PC-9 (cell line): ENCODE results near the gene BTG4. TPM values are rescaled to one million over a fixed set of nuclear protein-coding genes. Genes with fewer than 3 reads are reported as not detected.

Experiments
- BruUV-seq: library from RNA; stranded (reverse); fragments of 400-500 nt; replicated peaks from 2 replicates; lab custom pipeline; 2021; lab: Mats Ljungman, UMichigan
- CTCF ChIA-PET: fragments of 300-600 bp; sonication (Branson Sonifier 250); formaldehyde crosslinking; loops from one replicate; lab custom pipeline; 2022; ENCODE audit warnings: antibody characterized with exemption; lab: Charles Lee
- POLR2A ChIA-PET: fragments of 300-600 bp; sonication (Branson Sonifier 250); formaldehyde crosslinking; loops from one replicate; lab custom pipeline; 2022; ENCODE audit warnings: antibody characterized with exemption; ENCODE audit not compliant: unreplicated experiment; lab: Charles Lee
- DNase-seq, 2 experiments: peaks; one replicate each; pipeline versions ENCODE4 v3.0.0 to v3.0.0-alpha.2; 2015 to 2022; ENCODE audit warnings: mixed read lengths in 1 of 2
- H2AFZ ChIP-seq: fragments of 200-600 bp; sonication (generic); 2 replicates; pipeline ENCODE4 v1.8.1; 2017; ENCODE audit warnings: antibody characterized with exemption
- H3F3A ChIP-seq: fragments of 200-600 bp; sonication (generic); 2 replicates; pipeline ENCODE4 v1.8.1; 2017; ENCODE audit warnings: antibody characterized with exemption, mild to moderate bottlenecking, low read depth; ENCODE audit not compliant: insufficient read depth
- H3K27ac ChIP-seq: fragments of 200-600 bp; sonication (generic); 2 replicates; pipeline ENCODE4 v1.6.1; 2016; ENCODE audit warnings: mixed run types
- H3K27me3 ChIP-seq: fragments of 200-600 bp; sonication (generic); 2 replicates; pipeline ENCODE4 v1.6.1; 2016; ENCODE audit warnings: low read depth, mixed run types; ENCODE audit not compliant: insufficient read depth
- H3K36me3 ChIP-seq: fragments of 200-600 bp; sonication (generic); 2 replicates; pipeline ENCODE4 v1.6.1; 2016; ENCODE audit warnings: low read depth, mixed run types
- H3K4me1 ChIP-seq: fragments of 200-600 bp; sonication (generic); replicated peaks from 2 replicates; pipeline ENCODE4 v1.6.1; 2016; ENCODE audit warnings: mixed run types; ENCODE audit not compliant: insufficient read depth
- H3K4me2 ChIP-seq: fragments of 200-600 bp; sonication (generic); 2 replicates; pipeline ENCODE4 v1.6.1; 2017; ENCODE audit warnings: mixed run types
- H3K4me3 ChIP-seq: fragments of 200-600 bp; sonication (generic); 2 replicates; pipeline ENCODE4 v1.6.1; 2016; ENCODE audit warnings: mixed run types
- H3K79me2 ChIP-seq: fragments of 200-600 bp; sonication (generic); 2 replicates; pipeline ENCODE4 v1.6.1; 2017; ENCODE audit warnings: low read depth, mixed run types
- H3K9me2 ChIP-seq: fragments of 200-600 bp; sonication (generic); 2 replicates; pipeline ENCODE4 v1.8.1; 2017; ENCODE audit warnings: mild to moderate bottlenecking; ENCODE audit not compliant: insufficient read depth
- H3K9me3 ChIP-seq: fragments of 200-600 bp; sonication (generic); 2 replicates; pipeline ENCODE4 v1.8.1; 2016; ENCODE audit warnings: low read depth; ENCODE audit not compliant: insufficient read depth
- H4K20me1 ChIP-seq: fragments of 200-600 bp; sonication (generic); 2 replicates; pipeline ENCODE4 v1.8.1; 2017; ENCODE audit not compliant: insufficient read depth
- CTCF ChIP-seq: fragments of 200-600 bp; sonication (generic); conservative IDR thresholded peaks from 2 replicates; pipeline ENCODE4 v1.6.1; 2017; ENCODE audit warnings: mixed run types, antibody characterized with exemption, mild to moderate bottlenecking, moderate library complexity
- EZH2 ChIP-seq: fragments of 200-600 bp; sonication (generic); IDR thresholded peaks from 2 replicates; pipeline ENCODE4 v1.8.0; 2017; ENCODE audit warnings: antibody characterized with exemption, low read depth
- intact Hi-C: fragments of 100-400 bp; cut with micrococcal nuclease; formaldehyde crosslinking; loops from one replicate; pipeline ENCODE4 v1.10.0; 2022; ENCODE audit not compliant: unreplicated experiment
- total RNA-seq: library from RNA; stranded (reverse); gene quantifications from 2 replicates; pipeline ENCODE4 v1.2.3, GENCODE V29; 2021

Gene BTG4
- total RNA-seq, 1 experiment from 2014 or later: not detected

- intact Hi-C loops: no loop called here
- no peaks in the 10 kb centered on the region for H3K36me3 ChIP-seq
- H3K79me2 ChIP-seq: no peaks in the 10 kb centered on the region
- H3K9me2 ChIP-seq: no peaks in the 10 kb centered on the region
- no peaks in the 10 kb centered on the region for H4K20me1 ChIP-seq
- no peak overlapping the region for H3K4me2 ChIP-seq
- no peaks in the 10 kb centered on the region; the same call in 1 of the 2 replicates for H3F3A ChIP-seq
- no peak for DNase-seq
- no peaks in the 10 kb centered on the region for H3K4me1 ChIP-seq
- H3K27ac ChIP-seq: no peak overlapping the region
- TF ChIP-seq EZH2: no peak
- no peak for TF ChIP-seq CTCF
- no peak overlapping the region for H2AFZ ChIP-seq
- CTCF ChIA-PET: no interaction called here
- no peak overlapping the region for H3K4me3 ChIP-seq
- BruUV-seq: no TSS peak
- POLR2A ChIA-PET: no interaction called here
- no peaks in the 10 kb centered on the region for H3K27me3 ChIP-seq
- peaks cover 15% of the 10 kb centered on the region; the same call in 1 of the 2 replicates for H3K9me3 ChIP-seq
Observed at GRCh38 chr11:111483431-111483830, 28.8 kb downstream of the BTG4 start.

- Histone ChIP-seq H3K79me2 (no peaks in the 10 kb centered on the region), H3K9me3 (peaks cover 13% of the 10 kb centered on the region; the same call in 1 of the 2 replicates), H3K27ac (no peak overlapping the region), H3K27me3 (no peaks in the 10 kb centered on the region), H3K4me2 (no peak overlapping the region), H3K36me3 (no peaks in the 10 kb centered on the region), H3K9me2 (no peaks in the 10 kb centered on the region), H3F3A (no peaks in the 10 kb centered on the region; the same call in 1 of the 2 replicates), H3K4me1 (no peaks in the 10 kb centered on the region), H2AFZ (no peak overlapping the region), H3K4me3 (no peak overlapping the region), H4K20me1 (no peaks in the 10 kb centered on the region)
- ChIA-PET CTCF (no interaction called here), POLR2A (no interaction called here)
- intact Hi-C loops: no loop called here
- 0 out of 2 replicates have a peak, but pooled peaks have one; percentile 12 for TF ChIP-seq CTCF
- TF ChIP-seq EZH2: no peak
- BruUV-seq: no TSS peak
- DNase-seq: no peak
Observed at GRCh38 chr11:111479666-111480065, 32.5 kb downstream of the BTG4 start.

GRCh38 chr11:111477898-111478297, 34.3 kb downstream of the BTG4 start:
- H3K4me2 ChIP-seq: no peak overlapping the region
- no peaks in the 10 kb centered on the region for H3K9me2 ChIP-seq
- no peak overlapping the region for H2AFZ ChIP-seq
- no TSS peak for BruUV-seq
- no peaks in the 10 kb centered on the region for H3K27me3 ChIP-seq
- H3K27ac ChIP-seq: no peak overlapping the region
- no peak overlapping the region for H3K4me3 ChIP-seq
- H4K20me1 ChIP-seq: no peaks in the 10 kb centered on the region
- POLR2A ChIA-PET: no interaction called here
- no peaks in the 10 kb centered on the region for H3K4me1 ChIP-seq
- H3K79me2 ChIP-seq: no peaks in the 10 kb centered on the region
- H3F3A ChIP-seq: no peaks in the 10 kb centered on the region; the same call in 1 of the 2 replicates
- peaks cover 8% of the 10 kb centered on the region; the same call in 1 of the 2 replicates for H3K9me3 ChIP-seq
- TF ChIP-seq CTCF: no peak
- TF ChIP-seq EZH2: no peak
- intact Hi-C loops: no loop called here
- DNase-seq: no peak
- H3K36me3 ChIP-seq: no peaks in the 10 kb centered on the region
- CTCF ChIA-PET: no interaction called here
